Right atrium auricular region (tissue), 2 donors: Measurements from ENCODE around the gene CRIM1. TPM values are rescaled to one million over a fixed set of nuclear protein-coding genes. Genes with fewer than 3 reads are reported as not detected.
A peak's percentile ranks its signal among the peaks of the same experiment; 100 is the strongest.

ENCODE experiments used
- DNase-seq: peaks from one replicate; pipeline ENCODE4 v3.0.0-alpha.2; 2019; ENCODE audit warnings: low spot score
- H3K27ac ChIP-seq, 2 donors: fragments of 200-600 bp; sonication (generic); 1 replicate in 1 of 2; 2 replicates in 1 of 2; pipeline ENCODE4 v1.5.1; 2016 to 2019
- H3K27me3 ChIP-seq, 2 donors: fragments of 200-600 bp; sonication (generic); one replicate each; pipeline versions ENCODE4 v1.5.1 to v1.6.0; 2017 to 2019
- H3K36me3 ChIP-seq: fragments of 200-600 bp; sonication (generic); one replicate; pipeline ENCODE4 v1.5.1; 2016
- H3K4me1 ChIP-seq, 2 donors: fragments of 200-600 bp; sonication (generic); one replicate each; pipeline versions ENCODE4 v1.5.1 to v1.6.0; 2017 to 2019
- H3K4me3 ChIP-seq, 2 donors: fragments of 200-600 bp; sonication (generic); 1 replicate in 1 of 2; 2 replicates in 1 of 2; pipeline ENCODE4 v1.5.1; 2017 to 2019; ENCODE audit warnings: mild to moderate bottlenecking in 1 of 2, moderate library complexity in 1 of 2
- H3K9me3 ChIP-seq, 2 donors: fragments of 200-600 bp; sonication (generic); one replicate each; pipeline ENCODE4 v1.5.1; 2019
- CTCF ChIP-seq, 2 donors: fragments of 200-600 bp; sonication (generic); IDR thresholded peaks; one replicate each; pipeline ENCODE4 v1.5.1; 2019; ENCODE audit warnings: antibody characterized with exemption in 2 of 2
- total RNA-seq, 2 donors: library from RNA; depleted of rRNA; stranded (reverse); fragments of >200 nt; gene quantifications; one replicate each; pipeline ENCODE4 v1.1.0, GENCODE V29; 2016

The CRIM1 gene
- total RNA-seq, 2 donors from 2014 or later: 49.1 to 71.3 TPM

GRCh38 chr2:36456227-36457175, 100.9 kb downstream of the CRIM1 start:
- Histone ChIP-seq H3K4me3 (no peak overlapping the region), H3K27ac (peak overlapping the region; percentile 49 to 58), H3K4me1 (peaks cover 0 to 54% of the 10 kb centered on the region in 2 donors), H3K36me3 (no peaks in the 10 kb centered on the region), H3K27me3 (no peaks in the 10 kb centered on the region), H3K9me3 (no peaks in the 10 kb centered on the region)
- peak; percentile 82 for DNase-seq
- no peak for TF ChIP-seq CTCF (IDR thresholded peaks at IDR 0.05)

- H3K9me3 ChIP-seq: no peaks in the 10 kb centered on the region
- no peak overlapping the region for H3K4me3 ChIP-seq
- H3K27ac ChIP-seq: no peak overlapping the region
- H3K4me1 ChIP-seq: peaks cover 0 to 53% of the 10 kb centered on the region in 2 donors
- H3K36me3 ChIP-seq: no peaks in the 10 kb centered on the region
- H3K27me3 ChIP-seq: no peaks in the 10 kb centered on the region
- no peak for DNase-seq
- no peak for TF ChIP-seq CTCF (IDR thresholded peaks at IDR 0.05)
Observed at GRCh38 chr2:36458106-36458505, 102.5 kb downstream of the CRIM1 start.

GRCh38 chr2:36459725-36460137, 104.2 kb downstream of the CRIM1 start:
- no peaks in the 10 kb centered on the region for H3K9me3 ChIP-seq
- H3K36me3 ChIP-seq: no peaks in the 10 kb centered on the region
- peaks cover 0 to 47% of the 10 kb centered on the region in 2 donors for H3K4me1 ChIP-seq
- TF ChIP-seq CTCF (IDR thresholded peaks at IDR 0.05): peak; percentile 22 to 52
- no peak overlapping the region for H3K4me3 ChIP-seq
- H3K27me3 ChIP-seq: no peaks in the 10 kb centered on the region
- no peak overlapping the region for H3K27ac ChIP-seq
- DNase-seq: no peak

GRCh38 chr2:36461039-36461681, 105.6 kb downstream of the CRIM1 start:
- H3K4me3 ChIP-seq: no peak overlapping the region
- TF ChIP-seq CTCF (IDR thresholded peaks at IDR 0.05): no peak
- no peaks in the 10 kb centered on the region for H3K9me3 ChIP-seq
- DNase-seq: no peak
- no peaks in the 10 kb centered on the region for H3K27me3 ChIP-seq
- H3K36me3 ChIP-seq: no peaks in the 10 kb centered on the region
- peak overlapping the region; percentile 26 to 36 for H3K27ac ChIP-seq
- peaks cover 0 to 33% of the 10 kb centered on the region in 2 donors for H3K4me1 ChIP-seq

- H3K4me3 ChIP-seq: no peak overlapping the region
- no peaks in the 10 kb centered on the region for H3K9me3 ChIP-seq
- no peaks in the 10 kb centered on the region for H3K27me3 ChIP-seq
- H3K36me3 ChIP-seq: no peaks in the 10 kb centered on the region
- no peak overlapping the region for H3K27ac ChIP-seq
- peaks cover 0 to 21% of the 10 kb centered on the region in 2 donors for H3K4me1 ChIP-seq
- no peak for TF ChIP-seq CTCF (IDR thresholded peaks at IDR 0.05)
- no peak for DNase-seq
Observed at GRCh38 chr2:36462311-36462935, 106.8 kb downstream of the CRIM1 start.
